Activated T-cell treated with anti-CD3 and anti-CD28 coated beads, Interleukin-2, amount 50 U/mL, for 1 hour (primary cell): ENCODE measurements around the gene MYO1C.
"Not testable (repeated sequence)": the region's sequence is repeated elsewhere in the genome, so short reads cannot be mapped to it uniquely, and the experiment has no call there.

ENCODE experiments used
- DNase-seq: peaks from one replicate; pipeline ENCODE4 v3.0.0-alpha.2; 2020

Gene MYO1C

DNA sequence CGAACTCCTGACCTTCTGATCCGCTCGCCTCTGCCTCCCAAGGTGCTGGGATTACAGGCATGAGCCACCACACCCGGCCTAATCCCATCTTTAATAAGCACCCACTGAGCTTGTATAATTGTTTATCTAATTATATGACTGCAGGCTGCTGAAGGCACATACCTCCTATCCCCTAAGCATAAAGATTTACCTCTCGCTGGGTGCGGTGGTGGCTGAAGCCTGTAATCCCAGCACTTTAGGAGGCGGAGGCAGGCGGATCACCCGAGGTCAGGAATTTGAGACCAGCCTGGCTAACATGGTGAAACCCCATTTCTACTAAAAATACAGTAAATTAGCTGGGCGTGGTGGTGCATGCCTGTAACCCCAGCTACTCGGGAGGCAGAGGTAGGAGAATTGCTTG, 72.3 kb downstream of the MYO1C start:
- DNase-seq, result no peak

DNA sequence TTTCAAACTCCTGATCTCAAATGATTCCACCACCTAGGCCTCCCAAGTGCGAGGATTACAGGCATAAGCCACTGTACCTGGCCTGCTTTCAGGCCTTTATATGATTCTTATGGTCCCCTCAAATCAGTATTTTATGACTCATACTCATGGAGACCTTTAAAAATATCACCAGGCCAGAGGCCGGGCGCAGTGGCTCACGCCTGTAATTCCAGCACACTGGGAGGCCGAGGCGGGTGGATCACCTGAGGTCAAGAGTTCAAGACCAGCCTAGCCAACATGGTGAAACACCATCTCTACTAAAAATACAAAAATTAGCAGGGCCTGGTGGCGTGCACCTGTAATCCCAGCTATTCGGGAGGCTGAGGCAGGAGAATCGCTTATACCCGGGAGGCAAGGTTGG, 74.0 kb downstream of the MYO1C start:
- DNase-seq, result not testable (repeated sequence)

DNA sequence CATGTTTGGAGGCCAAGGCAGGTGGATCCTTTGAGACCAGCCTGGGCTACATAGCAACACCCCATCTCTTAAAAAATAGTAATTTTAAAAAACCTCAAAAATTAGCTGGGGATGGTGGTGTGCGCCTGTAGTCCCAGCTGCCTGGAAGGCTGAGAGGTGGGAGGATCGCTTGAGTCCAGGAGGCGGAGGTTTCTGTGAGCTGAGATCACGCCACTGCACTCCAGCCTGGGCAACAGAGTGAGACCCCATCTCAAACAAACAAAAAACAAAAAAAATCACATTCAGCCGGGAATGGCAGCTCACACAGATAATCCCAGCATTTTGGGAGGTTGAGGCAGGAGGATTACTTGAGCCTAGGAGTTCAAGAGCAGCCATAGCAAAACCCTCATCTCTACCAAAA, 76.1 kb downstream of the MYO1C start:
- DNase-seq, result no peak

GRCh38 chr17:1414634-1415033, 77.9 kb downstream of the MYO1C start:
- DNase-seq, result no peak
